HG03460 (cell line): ENCODE data around the gene IFI30.
"Not testable (repeated sequence)": the region's sequence is repeated elsewhere in the genome, so short reads cannot be mapped to it uniquely, and the experiment has no call there.

ENCODE experiments used
- ATAC-seq: cut with Tn5 transposase; IDR thresholded peaks from one replicate; pipeline ENCODE4 v1.9.1; 2021; ENCODE audit not compliant: unreplicated experiment

IFI30 gene

DNA sequence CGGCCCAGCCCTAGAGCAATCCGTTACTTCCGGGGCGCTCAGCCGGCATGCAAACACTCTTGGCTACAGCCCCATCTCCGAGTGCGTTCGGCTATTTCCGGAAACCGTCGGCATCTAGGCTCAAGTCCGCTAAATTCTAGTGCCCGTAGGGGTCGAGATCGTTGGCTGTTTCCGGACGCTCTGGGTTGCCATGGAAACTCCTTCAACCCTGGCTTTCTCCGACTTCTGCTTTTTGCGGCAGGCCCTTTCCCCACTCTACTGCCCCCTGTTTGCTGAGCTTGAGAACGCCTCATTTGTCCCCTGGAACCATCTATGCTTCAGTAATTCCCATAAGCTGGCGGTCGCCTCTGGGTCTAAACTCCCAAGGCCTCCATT is 21.2 kb upstream of the IFI30 start:
- peak; percentile 73 for ATAC-seq

DNA sequence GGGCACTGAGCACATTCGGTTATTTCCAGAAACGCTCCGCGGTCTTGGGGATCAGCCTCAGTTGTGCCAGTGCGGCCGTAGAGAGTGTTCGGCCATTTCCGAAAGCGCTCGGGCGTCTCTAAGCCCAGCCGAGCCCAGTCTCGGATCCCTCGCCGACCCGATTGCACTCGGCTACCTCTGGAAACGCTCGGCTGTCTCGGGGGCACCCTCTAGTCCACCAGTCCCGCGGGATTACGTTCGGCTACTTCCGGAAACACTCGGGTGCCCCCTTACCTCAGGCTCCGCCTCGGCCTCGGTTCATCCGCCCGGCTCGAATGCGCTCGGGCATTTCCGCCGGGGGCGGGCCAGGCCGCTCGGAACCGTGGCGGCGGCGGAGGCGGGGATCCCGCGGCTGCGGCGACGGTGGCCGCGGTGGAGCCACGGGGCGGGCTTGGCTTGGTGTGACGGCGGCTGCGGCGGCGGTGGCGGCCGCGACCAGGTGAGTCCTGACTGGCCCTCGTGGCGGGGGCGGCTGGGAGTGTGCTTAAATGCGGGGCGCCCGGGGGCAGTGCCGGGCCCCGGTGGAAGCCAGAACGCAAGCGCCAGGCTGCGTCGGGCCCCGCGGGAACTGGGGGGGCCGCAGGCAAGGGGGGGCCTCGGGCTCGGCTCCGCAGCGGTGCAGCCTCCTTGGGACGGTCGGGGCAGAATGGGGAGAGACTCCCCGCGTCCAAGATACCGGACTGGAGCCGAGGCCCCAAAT is 20.6 kb upstream of the IFI30 start, which contains the start of gene PIK3R2:
PIK3R2 (plus strand) TSS at position 347 of the 739 bp plus-strand sequence. CDS start 2,717 bp downstream, outside the sequence.
- peak; percentile 71 for ATAC-seq

DNA sequence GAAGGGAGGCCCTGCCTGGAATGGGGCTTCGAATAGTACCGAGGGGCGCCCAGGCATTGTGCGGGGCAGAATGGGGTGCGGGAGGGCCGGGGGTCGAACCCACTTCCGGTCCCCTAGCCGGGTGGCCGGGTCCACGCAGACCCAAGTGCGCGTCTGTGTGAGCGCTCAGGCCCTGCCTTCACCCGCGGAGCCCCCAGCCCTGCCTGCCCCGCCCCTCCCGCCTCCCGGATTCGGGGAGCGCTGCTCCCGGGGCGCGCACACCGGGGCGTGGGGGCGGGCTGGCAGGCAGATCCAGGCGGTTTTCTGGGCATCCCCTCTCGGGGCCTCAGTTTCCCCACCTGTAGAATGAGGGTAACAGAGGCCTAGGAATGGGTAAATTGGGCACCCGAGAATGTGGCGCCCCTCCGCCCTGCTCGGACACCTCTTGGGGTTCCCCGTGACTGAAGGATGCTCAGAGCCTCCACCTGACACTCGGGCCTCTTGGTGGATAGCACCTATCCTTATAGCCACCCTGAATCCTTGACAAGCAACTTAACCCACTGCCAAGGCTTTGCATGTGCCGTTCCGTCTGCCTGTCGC is 20.0 kb upstream of the IFI30 start:
- no peak for ATAC-seq

DNA sequence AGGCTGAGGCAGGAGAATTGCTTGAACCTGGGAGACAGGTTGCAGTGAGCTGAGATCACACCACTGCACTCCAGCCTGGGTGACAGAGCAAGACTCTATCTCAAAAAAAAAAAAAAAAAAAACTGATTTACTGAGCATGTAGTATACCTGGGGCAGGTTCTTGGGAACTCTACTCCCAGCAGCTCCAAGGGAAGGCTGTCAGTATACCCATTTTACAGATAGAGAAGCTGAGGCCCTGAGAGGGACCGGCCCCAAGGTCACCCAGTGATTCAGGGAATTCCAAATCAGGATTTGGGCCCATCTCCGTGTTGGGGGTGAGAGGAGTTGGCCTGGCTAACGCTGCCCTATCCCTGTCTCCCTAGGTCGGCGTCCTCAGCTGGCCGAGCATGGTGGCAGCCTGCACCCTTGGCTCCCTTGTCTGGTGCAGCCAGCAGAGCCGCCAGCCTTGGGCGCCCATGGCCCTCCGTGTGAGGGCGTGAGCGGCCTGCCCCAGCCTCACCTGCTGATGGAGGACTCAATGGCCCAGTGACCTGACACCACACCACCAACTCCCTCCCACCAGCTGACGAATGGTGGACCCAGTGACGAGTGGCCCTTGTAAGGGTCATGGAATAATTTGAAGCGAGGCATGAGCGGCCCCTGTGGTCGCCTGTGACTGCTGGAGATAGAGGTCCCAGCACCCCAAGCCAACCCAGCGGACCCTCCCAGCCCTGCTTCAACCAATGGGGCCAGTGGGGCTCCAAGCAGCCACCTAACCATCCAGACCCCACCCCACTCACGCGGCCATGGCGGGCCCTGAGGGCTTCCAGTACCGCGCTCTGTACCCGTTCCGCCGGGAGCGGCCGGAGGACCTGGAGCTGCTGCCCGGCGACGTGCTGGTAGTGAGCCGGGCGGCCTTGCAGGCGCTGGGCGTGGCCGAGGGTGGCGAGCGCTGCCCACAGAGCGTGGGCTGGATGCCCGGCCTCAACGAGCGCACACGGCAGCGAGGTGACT is 18.2 kb upstream of the IFI30 start:
- ATAC-seq, result no peak

DNA sequence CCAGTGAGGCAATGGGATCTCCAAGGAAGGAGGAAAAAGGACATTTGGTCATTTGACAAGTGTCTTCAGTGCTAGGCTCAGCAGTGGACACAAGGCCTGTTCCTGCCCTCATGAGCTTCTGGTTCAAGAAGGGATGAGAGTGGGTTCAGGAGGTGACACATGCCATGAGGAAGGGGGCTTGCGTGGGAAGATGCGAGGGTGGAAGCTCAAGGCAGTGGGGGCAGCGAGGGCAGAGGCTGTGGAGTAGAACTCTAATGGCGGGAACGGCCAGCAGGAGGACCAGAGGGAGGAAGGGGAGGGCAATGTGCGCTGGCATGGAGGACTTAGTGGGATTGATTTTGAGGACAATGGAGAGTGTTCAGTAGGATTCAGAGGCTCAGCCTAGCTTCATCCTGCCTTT is 17.3 kb upstream of the IFI30 start:
- ATAC-seq, result no peak

DNA sequence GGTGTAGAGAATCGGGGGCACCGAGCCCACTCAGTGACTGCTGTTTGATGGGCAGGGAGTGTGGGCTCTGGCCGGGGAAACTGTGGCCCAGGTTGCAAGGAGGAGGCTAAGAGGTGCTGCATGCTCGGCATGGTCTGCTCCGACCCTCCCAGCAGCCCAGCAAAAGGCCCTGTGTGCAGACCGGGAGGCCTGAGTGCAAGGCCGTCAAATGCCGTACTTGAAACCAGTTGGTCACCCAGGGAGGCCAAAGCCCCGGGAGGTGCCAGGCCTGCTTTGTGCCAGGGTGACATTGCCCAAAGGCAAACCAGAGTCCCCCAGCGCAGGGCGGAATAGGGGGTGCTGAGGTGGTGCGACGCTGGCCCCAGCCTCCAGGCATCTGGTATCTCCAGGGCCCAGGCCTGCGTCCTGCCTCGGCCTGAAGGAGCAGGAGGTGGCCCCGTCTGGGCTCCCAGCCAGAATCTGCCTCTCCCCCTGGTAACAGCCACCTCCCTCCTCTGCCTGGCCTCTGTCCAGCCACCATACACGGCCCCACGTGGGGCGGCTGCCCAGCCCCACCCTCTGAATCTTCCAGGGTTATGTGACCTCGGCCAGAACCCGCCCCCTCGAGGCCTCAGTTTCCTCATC is 16.7 kb upstream of the IFI30 start:
- no peak for ATAC-seq

DNA sequence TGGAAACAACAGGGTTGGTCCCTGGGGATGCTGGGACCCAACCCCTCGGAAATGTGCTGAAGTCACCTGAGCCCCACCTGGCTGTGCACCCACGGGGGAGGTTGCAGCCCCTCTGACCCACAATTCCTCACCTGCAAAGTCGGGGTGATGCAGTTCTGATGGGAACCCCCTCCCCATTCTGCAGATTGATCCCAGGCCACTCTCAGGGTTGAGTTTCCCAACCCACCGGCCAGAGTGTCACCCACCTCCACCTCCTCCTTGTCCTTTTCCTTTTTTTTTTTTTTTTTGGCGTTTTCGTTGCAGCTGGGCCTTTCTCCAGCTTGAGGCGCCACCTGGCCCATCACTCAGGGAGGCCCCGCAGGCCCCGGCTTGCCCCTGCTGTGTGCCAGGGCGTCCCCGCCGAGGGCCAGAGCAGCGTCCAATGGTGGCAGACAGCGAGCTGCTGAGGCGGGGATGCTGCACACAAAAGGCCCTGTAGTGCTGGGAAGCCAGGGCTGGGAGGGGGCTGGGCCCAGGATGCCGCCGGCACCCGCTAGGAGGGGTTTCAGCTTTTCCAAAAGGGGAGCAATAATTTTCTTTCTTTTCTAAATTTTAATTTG is 16.0 kb upstream of the IFI30 start:
- no peak for ATAC-seq

DNA sequence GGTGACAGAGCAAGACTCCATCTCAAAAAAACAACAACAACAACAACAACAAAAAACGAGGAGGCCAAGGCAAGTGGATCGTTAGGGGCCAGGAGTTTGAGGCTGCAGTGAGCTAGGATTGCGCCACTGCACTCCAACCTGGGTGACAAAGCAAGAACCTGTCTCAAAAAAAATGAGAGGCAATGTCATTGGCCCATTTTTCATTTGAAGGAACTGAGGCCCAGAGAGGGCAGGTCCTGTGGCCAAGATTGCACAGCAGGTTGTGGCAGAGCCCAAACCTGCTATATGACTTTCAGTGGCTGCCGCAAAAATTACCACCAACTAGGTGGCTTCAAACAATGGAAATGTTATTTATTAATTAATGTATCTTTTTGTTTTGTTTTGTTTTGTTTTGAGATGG is 15.1 kb upstream of the IFI30 start:
- no peak for ATAC-seq

DNA sequence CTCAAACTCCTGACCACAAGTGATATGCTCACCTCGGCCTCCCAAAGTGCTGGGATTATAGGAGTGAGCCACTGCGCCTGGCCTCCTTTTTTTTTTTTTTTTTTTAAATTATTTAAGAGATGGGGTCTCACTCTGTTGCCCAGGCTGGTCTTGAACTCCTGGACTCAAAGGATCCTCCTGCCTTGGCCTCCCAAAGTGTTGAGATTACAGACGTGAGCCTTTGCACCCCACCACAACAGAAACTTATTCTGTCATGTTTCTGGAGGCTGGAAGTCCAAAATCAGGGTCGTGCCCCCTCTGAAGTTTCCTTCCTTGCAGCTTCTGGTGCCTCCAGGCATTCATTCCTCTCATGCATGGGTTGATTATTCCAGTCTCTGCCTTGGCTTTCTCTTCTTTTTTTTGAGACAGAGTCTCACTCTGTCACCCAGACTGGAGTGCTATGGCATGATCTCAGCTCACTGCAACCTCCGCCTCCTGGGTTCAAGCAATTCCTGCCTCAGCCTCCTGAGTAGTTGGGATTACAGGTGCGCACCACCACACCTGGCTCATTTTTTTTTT is 14.5 kb upstream of the IFI30 start:
- not testable (repeated sequence) for ATAC-seq

DNA sequence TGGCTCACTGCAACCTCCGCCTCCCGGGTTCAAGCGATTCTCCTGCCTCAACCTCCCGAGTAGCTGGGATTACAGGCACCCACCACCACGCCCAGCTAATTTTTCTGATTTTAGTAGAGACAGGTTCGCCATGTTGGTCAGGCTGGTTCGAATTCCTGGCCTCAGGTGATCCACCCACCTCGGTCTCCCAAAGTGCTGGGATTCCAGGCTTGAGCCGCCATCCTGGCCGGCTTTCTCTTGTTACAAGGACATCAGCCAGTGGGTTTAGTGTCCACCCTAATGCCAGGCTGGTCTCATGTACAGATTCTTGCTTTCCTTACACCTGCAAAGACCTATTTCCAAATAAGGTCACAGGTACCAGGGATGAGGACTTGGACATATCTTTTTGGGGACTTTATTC is 13.8 kb upstream of the IFI30 start:
- no peak for ATAC-seq

DNA sequence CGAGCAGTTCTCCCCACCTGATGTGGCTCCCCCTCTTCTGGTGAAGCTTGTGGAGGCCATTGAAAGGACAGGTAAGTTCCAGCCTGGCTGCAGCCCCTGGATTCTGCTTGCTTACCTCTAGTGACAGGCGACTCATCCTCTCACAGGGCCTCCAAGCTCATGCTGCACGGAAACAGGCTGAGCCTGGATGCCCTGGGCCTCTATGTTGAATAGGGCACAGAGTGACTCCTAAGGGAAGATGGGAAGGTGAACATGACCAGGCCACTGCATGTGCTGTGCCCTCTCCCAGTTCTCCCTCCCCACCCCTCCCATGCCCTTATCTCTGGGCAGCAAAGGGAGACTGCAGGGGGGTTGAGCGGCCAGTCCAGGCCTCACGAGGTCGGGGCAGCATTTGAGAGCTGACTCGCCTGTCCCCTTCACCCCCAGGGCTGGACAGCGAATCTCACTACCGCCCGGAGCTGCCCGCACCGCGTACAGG is 13.1 kb upstream of the IFI30 start:
- no peak for ATAC-seq

DNA sequence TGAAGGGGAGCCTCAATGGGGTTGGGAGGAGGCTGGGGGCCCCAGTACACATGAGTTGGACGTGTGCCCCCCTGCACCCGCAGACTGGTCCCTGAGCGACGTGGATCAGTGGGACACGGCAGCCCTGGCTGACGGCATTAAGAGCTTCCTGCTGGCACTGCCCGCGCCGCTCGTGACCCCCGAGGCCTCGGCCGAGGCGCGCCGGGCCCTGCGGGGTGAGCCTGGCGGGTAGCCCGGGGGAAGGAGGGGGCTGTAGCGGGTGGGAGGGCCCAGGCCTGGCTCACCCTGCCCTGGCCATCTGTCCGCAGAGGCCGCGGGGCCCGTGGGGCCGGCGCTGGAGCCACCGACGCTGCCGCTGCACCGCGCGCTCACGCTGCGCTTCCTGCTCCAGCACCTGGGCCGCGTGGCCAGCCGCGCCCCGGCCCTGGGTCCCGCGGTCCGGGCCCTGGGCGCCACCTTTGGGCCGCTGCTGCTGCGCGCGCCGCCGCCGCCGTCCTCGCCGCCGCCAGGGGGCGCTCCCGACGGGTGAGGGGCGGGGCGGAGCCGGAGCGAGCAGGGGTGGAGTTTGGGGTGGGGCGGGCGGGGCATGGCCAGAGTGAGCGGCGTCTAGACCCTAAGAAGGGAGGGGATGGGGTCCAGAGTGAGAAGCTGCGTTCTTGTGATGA is 12.5 kb upstream of the IFI30 start:
- ATAC-seq, result no peak

DNA sequence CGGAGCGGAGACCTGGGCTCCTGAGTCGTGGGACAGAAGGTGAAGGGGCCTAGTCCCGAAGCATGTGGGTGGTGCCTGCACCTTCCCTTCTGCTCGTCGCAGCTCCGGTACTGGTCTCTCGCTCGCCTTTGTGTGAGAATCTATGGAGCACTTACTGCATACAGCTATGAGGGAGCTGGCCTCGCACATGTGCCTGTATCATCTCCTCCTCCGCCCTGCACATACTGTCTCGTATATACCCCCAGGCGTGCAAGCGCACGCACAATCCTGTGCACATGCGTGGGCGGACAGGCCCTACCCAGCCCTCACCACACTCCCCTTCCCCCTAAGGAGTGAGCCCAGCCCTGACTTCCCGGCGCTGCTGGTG is 12.0 kb upstream of the IFI30 start:
- ATAC-seq, result no peak

DNA sequence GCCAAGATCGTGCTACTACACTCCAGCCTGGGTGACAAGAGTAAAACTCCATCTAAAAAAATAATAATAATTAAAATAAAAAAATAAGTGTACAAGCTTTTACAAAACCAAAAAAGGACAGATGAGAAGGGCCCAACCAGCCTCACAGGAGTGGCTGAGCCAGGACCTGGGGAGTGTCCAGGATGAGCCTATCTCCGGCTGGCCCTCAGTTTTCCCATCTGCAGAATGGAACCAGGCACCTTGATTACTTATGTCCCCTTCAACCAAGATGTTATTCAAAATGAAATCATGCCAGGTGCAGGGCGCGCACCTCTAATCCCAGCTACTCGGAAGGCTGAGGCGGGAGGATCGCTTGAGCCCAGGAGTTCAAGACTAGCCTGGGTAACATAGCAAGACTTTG is 9.5 kb upstream of the IFI30 start:
- ATAC-seq, result no peak

DNA sequence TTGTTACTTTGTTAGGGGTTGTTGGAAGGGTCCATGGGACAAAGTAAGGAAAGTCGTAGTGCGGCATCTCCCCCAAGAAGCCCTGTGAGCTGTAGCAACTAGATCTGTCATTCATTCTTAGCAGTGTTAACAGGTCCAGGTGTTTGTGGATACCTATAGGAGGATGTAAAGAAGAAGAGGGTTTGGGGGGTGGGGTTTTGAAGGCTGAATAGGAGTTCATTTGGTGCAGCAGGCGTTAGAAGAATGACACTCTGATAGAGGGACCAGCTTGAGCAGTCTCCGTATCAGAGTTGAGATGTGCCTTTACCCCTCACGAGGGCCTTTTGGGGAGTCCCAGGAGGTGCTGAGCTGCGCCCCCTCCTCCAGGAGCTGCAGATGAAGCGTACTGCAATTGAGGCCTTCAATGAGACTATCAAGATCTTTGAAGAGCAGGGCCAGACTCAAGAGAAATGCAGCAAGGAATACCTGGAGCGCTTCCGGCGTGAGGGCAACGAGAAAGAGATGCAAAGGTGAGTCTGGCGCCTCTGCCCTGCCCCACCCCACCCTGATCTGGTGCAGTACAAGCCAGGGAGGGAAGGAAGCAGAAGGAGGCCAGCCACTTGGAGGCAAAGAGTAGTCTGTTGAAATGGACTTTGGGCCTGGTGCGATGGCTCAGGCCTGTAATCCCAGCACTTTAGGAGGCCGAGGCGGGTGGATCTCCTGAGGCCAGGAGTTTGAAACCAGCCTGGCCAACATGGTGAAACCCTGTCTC is 7.6 kb upstream of the IFI30 start:
- ATAC-seq, result no peak

DNA sequence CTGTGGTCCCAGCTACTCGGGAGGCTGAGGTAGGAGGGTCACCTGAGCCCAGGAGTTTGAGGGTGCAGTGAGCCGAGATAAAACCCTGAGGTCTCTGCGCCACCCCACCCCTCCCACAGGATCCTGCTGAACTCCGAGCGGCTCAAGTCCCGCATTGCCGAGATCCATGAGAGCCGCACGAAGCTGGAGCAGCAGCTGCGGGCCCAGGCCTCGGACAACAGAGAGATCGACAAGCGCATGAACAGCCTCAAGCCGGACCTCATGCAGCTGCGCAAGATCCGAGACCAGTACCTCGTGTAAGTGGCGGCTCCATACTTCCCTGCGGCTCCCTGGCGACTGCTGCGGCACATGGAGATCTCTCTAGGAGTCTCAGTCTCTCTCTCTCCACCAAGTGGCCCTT is 6.6 kb upstream of the IFI30 start:
- ATAC-seq, result no peak

DNA sequence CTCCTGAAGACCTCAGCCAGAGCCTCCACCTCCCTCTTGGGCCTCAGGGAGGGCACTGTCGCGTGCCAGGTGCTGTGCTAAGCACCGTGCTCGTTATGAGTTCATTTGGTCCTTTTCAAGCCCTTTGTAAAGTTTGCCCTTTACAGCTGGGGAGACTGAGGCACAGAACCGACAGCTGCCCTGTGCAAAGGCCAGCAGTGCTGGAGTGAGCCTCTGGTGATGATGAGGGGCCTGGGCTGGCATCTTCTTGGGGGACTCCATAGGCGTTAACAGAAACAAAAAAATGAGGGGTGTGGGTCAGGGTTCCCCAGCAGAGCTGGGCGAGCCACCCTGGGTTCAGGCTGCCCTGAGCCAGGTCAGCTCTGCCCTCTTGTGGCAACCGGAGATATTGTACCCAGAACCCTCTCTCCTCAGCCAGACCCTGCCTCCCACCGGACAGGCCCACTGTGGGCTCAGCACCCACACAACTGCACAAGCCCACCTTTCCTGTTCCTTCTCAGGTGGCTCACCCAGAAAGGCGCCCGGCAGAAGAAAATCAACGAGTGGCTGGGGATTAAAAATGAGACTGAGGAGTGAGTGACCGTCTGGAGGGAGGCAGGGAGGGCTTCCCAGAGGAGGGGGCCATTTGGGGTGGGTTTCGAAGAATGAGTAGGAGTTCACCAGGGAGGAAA is 5.5 kb upstream of the IFI30 start:
- ATAC-seq, result no peak

DNA sequence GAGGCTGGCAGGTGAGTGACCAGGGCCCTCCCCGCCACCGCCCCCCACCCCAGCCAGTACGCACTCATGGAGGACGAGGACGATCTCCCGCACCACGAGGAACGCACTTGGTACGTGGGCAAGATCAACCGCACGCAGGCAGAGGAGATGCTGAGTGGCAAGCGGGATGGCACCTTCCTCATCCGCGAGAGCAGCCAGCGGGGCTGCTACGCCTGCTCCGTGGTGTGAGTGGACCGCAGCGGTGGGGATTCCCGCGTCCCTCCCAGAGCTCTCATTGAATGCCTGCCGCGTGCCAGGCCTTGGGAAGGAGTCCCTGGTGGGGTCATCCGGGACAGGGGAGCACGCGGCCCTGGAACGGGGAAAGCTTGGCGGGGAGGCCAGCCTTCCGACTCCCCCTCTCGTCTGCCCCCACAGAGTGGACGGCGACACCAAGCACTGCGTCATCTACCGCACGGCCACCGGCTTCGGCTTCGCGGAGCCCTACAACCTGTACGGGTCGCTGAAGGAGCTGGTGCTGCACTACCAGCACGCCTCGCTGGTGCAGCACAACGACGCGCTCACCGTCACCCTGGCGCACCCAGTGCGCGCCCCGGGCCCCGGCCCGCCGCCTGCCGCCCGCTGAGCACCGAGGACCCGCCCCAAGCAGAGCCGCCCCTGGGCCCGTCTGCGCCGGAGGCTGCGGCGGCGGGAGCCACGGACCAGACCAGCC is 4.8 kb upstream of the IFI30 start:
- ATAC-seq, result no peak
